Measurements from ENCODE around the gene COX15. TPM values are rescaled to one million over a fixed set of nuclear protein-coding genes. Genes with fewer than 3 reads are reported as not detected.
A peak's percentile ranks its signal among the peaks of the same experiment; 100 is the strongest.

The COX15 gene
- polyA plus RNA-seq (2013, experiment 1 of 2), result 16.7 TPM
- 16.4 TPM for polyA plus RNA-seq (2013, experiment 2 of 2)

- no CpG with 5 or more reads among the region's 73 CpGs for WGBS (ENCODE audit: extremely low coverage, insufficient coverage, low lambda C conversion rate)
- H3K79me2 ChIP-seq (ENCODE audit: control insufficient read depth, insufficient read depth, low read length), result no peaks in the 10 kb centered on the region
- H3K27me3 ChIP-seq (ENCODE audit: insufficient read depth, low read length, poor library complexity), result no peaks in the 10 kb centered on the region
Measured at GRCh38 chr10:99732033-99732842, at the start of gene COX15, which contains the start of gene CUTC. Gene COX15, minus strand, starts transcription at chr10:99732127. Its CDS starts 78 bp downstream, at chr10:99732049. Gene CUTC, plus strand, starts transcription at chr10:99732234. Its CDS starts 115 bp downstream, at chr10:99732349.

GRCh38 chr10:99779335-99779734 lies 47.4 kb upstream of the COX15 start:
- Histone ChIP-seq H3K4me3 (ENCODE audit: low read length) (no peak overlapping the region), H3K18ac (ENCODE audit: low read length) (peak overlapping the region; percentile 80), H3K9ac (ENCODE audit: low read length) (no peak overlapping the region), H2BK15ac (replicated peaks; ENCODE audit: low read depth) (no peak overlapping the region), H3K79me1 (ENCODE audit: low read length) (no peaks in the 10 kb centered on the region), H2AK5ac (ENCODE audit: low read length) (no peak overlapping the region), H4K8ac (ENCODE audit: low read depth, low read length) (no peak overlapping the region), H3K27me3 (ENCODE audit: insufficient read depth, low read length, poor library complexity) (no peaks in the 10 kb centered on the region), H3K4me1 (ENCODE audit: control insufficient read depth, low read depth, low read length) (peaks cover 3% of the 10 kb centered on the region), H3K4ac (ENCODE audit: low read depth, low read length) (no peak overlapping the region), H3K79me2 (ENCODE audit: control insufficient read depth, insufficient read depth, low read length) (no peaks in the 10 kb centered on the region), H3K56ac (ENCODE audit: low read length) (peak overlapping the region; percentile 65), H2BK120ac (ENCODE audit: low read depth, low read length) (peak overlapping the region; percentile 51), H2BK5ac (ENCODE audit: low read length) (peak overlapping the region; percentile 74), H4K5ac (ENCODE audit: low read length) (no peak overlapping the region), H3K4me2 (ENCODE audit: low read length) (no peak overlapping the region), H3K27ac (ENCODE audit: low read depth, low read length) (peak overlapping the region; percentile 52), H3K36me3 (ENCODE audit: control insufficient read depth, insufficient read depth, low read length) (no peaks in the 10 kb centered on the region), H3K23ac (ENCODE audit: low read length) (no peak overlapping the region)
- no peak for DNase-seq
- WGBS (ENCODE audit: extremely low coverage, insufficient coverage, low lambda C conversion rate), result no CpG with 5 or more reads among the region's 4 CpGs

More at GRCh38 chr10:99732033-99732842, at the start of gene COX15, which contains the start of gene CUTC:
- Histone ChIP-seq H2BK5ac (ENCODE audit: low read length) (peak within 1 kb of the TSS; percentile 89), H2BK120ac (ENCODE audit: low read depth, low read length) (no peak within 1 kb of the TSS), H3K23ac (ENCODE audit: low read length) (peak within 1 kb of the TSS; percentile 95), H4K8ac (ENCODE audit: low read depth, low read length) (no peak within 1 kb of the TSS), H3K79me1 (ENCODE audit: low read length) (peaks cover 3% of the 10 kb centered on the region), H2BK15ac (replicated peaks; ENCODE audit: low read depth) (no peak within 1 kb of the TSS), H3K4me1 (ENCODE audit: control insufficient read depth, low read depth, low read length) (no peaks in the 10 kb centered on the region), H4K5ac (ENCODE audit: low read length) (no peak within 1 kb of the TSS), H3K4me2 (ENCODE audit: low read length) (peak within 1 kb of the TSS; percentile 71), H3K9ac (ENCODE audit: low read length) (peak within 1 kb of the TSS; percentile 98), H3K27ac (ENCODE audit: low read depth, low read length) (peak within 1 kb of the TSS; percentile 79), H3K18ac (ENCODE audit: low read length) (peak within 1 kb of the TSS; percentile 33), H2AK5ac (ENCODE audit: low read length) (no peak within 1 kb of the TSS), H3K36me3 (ENCODE audit: control insufficient read depth, insufficient read depth, low read length) (no peaks in the 10 kb centered on the region), H3K4me3 (ENCODE audit: low read length) (peak within 1 kb of the TSS; percentile 94), H3K56ac (ENCODE audit: low read length) (peak within 1 kb of the TSS; percentile 99), H3K4ac (ENCODE audit: low read depth, low read length) (peak within 1 kb of the TSS; percentile 40)
- peak; percentile 99 for DNase-seq

- no CpG with 5 or more reads among the region's 1 CpG for WGBS (ENCODE audit: extremely low coverage, insufficient coverage, low lambda C conversion rate)
- peaks cover 3% of the 10 kb centered on the region for H3K4me1 ChIP-seq (ENCODE audit: control insufficient read depth, low read depth, low read length)
- no peak overlapping the region for H3K4ac ChIP-seq (ENCODE audit: low read depth, low read length)
- H3K56ac ChIP-seq (ENCODE audit: low read length), result no peak overlapping the region
- no peak overlapping the region for H2BK120ac ChIP-seq (ENCODE audit: low read depth, low read length)
- no peak overlapping the region for H3K4me2 ChIP-seq (ENCODE audit: low read length)
- H3K79me1 ChIP-seq (ENCODE audit: low read length), result no peaks in the 10 kb centered on the region
- no peak overlapping the region for H3K4me3 ChIP-seq (ENCODE audit: low read length)
- peak overlapping the region; percentile 84 for H3K18ac ChIP-seq (ENCODE audit: low read length)
- H3K36me3 ChIP-seq (ENCODE audit: control insufficient read depth, insufficient read depth, low read length), result no peaks in the 10 kb centered on the region
- no peak overlapping the region for H4K8ac ChIP-seq (ENCODE audit: low read depth, low read length)
- H3K9ac ChIP-seq (ENCODE audit: low read length), result no peak overlapping the region
- no peaks in the 10 kb centered on the region for H3K27me3 ChIP-seq (ENCODE audit: insufficient read depth, low read length, poor library complexity)
- H3K27ac ChIP-seq (ENCODE audit: low read depth, low read length), result no peak overlapping the region
- H2BK5ac ChIP-seq (ENCODE audit: low read length), result no peak overlapping the region
- DNase-seq, result peak; percentile 53
- no peak overlapping the region for H2AK5ac ChIP-seq (ENCODE audit: low read length)
- H3K23ac ChIP-seq (ENCODE audit: low read length), result no peak overlapping the region
- H4K5ac ChIP-seq (ENCODE audit: low read length), result no peak overlapping the region
- H3K79me2 ChIP-seq (ENCODE audit: control insufficient read depth, insufficient read depth, low read length), result no peaks in the 10 kb centered on the region
- no peak overlapping the region for H2BK15ac ChIP-seq (replicated peaks; ENCODE audit: low read depth)
Measured at GRCh38 chr10:99777918-99778714, 46.2 kb upstream of the COX15 start.

GRCh38 chr10:99775850-99776249 lies 43.9 kb upstream of the COX15 start:
- Histone ChIP-seq H4K5ac (ENCODE audit: low read length) (no peak overlapping the region), H4K8ac (ENCODE audit: low read depth, low read length) (no peak overlapping the region), H2BK120ac (ENCODE audit: low read depth, low read length) (no peak overlapping the region), H3K27ac (ENCODE audit: low read depth, low read length) (no peak overlapping the region), H2BK5ac (ENCODE audit: low read length) (no peak overlapping the region), H3K4me1 (ENCODE audit: control insufficient read depth, low read depth, low read length) (peaks cover 3% of the 10 kb centered on the region), H3K18ac (ENCODE audit: low read length) (no peak overlapping the region), H2AK5ac (ENCODE audit: low read length) (no peak overlapping the region), H3K56ac (ENCODE audit: low read length) (no peak overlapping the region), H3K27me3 (ENCODE audit: insufficient read depth, low read length, poor library complexity) (no peaks in the 10 kb centered on the region), H2BK15ac (replicated peaks; ENCODE audit: low read depth) (no peak overlapping the region), H3K36me3 (ENCODE audit: control insufficient read depth, insufficient read depth, low read length) (no peaks in the 10 kb centered on the region), H3K4me2 (ENCODE audit: low read length) (no peak overlapping the region), H3K4me3 (ENCODE audit: low read length) (no peak overlapping the region), H3K9ac (ENCODE audit: low read length) (no peak overlapping the region), H3K79me1 (ENCODE audit: low read length) (no peaks in the 10 kb centered on the region), H3K4ac (ENCODE audit: low read depth, low read length) (no peak overlapping the region), H3K79me2 (ENCODE audit: control insufficient read depth, insufficient read depth, low read length) (no peaks in the 10 kb centered on the region), H3K23ac (ENCODE audit: low read length) (no peak overlapping the region)
- DNase-seq, result no peak

GRCh38 chr10:99770408-99771045 lies 38.6 kb upstream of the COX15 start:
- Histone ChIP-seq H3K27ac (ENCODE audit: low read depth, low read length) (no peak overlapping the region), H3K18ac (ENCODE audit: low read length) (no peak overlapping the region), H3K4ac (ENCODE audit: low read depth, low read length) (no peak overlapping the region), H3K79me2 (ENCODE audit: control insufficient read depth, insufficient read depth, low read length) (no peaks in the 10 kb centered on the region), H4K8ac (ENCODE audit: low read depth, low read length) (no peak overlapping the region), H3K4me1 (ENCODE audit: control insufficient read depth, low read depth, low read length) (no peaks in the 10 kb centered on the region), H3K56ac (ENCODE audit: low read length) (no peak overlapping the region), H4K5ac (ENCODE audit: low read length) (no peak overlapping the region), H2BK5ac (ENCODE audit: low read length) (no peak overlapping the region), H3K4me3 (ENCODE audit: low read length) (no peak overlapping the region), H3K23ac (ENCODE audit: low read length) (no peak overlapping the region), H3K9ac (ENCODE audit: low read length) (no peak overlapping the region), H3K27me3 (ENCODE audit: insufficient read depth, low read length, poor library complexity) (no peaks in the 10 kb centered on the region), H2BK120ac (ENCODE audit: low read depth, low read length) (no peak overlapping the region), H2BK15ac (replicated peaks; ENCODE audit: low read depth) (no peak overlapping the region), H2AK5ac (ENCODE audit: low read length) (no peak overlapping the region), H3K79me1 (ENCODE audit: low read length) (no peaks in the 10 kb centered on the region), H3K4me2 (ENCODE audit: low read length) (no peak overlapping the region), H3K36me3 (ENCODE audit: control insufficient read depth, insufficient read depth, low read length) (no peaks in the 10 kb centered on the region)
- no CpG with 5 or more reads among the region's 4 CpGs for WGBS (ENCODE audit: extremely low coverage, insufficient coverage, low lambda C conversion rate)
- DNase-seq, result no peak
